Spleen (tissue), 11 donors: Measurements from ENCODE around the gene CIB4. TPM values are rescaled to one million over a fixed set of nuclear protein-coding genes. Genes with fewer than 3 reads are reported as not detected.

Source experiments
- DNase-seq: peaks from one replicate; pipeline ENCODE4 v3.0.0-alpha.2; 2020
- H3K27ac ChIP-seq, 8 donors: fragments of 200-600 bp; sonication (generic) in 7 of 8; 1 replicate in 4 of 8; 2 replicates in 4 of 8; pipeline versions ENCODE4 v1.5.0 to v1.8.0; 2016 to 2021; ENCODE audit warnings: inconsistent platforms in 4 of 8, mild to moderate bottlenecking in 4 of 8, moderate library complexity in 1 of 8
- H3K27me3 ChIP-seq, 7 donors: fragments of 200-600 bp; sonication (generic) in 6 of 7; replicated peaks in 1 of 7; 1 replicate in 4 of 7; 2 replicates in 3 of 7; pipeline versions ENCODE4 v1.5.0 to v1.8.0; 2016 to 2021; ENCODE audit warnings: inconsistent platforms in 3 of 7, mild to moderate bottlenecking in 1 of 7
- H3K36me3 ChIP-seq, 6 donors: fragments of 200-600 bp; sonication (generic) in 5 of 6; 1 replicate in 4 of 6; 2 replicates in 2 of 6; pipeline versions ENCODE4 v1.5.0 to v1.8.0; 2016 to 2021; ENCODE audit warnings: inconsistent platforms in 2 of 6
- H3K4me1 ChIP-seq, 6 donors: fragments of 200-600 bp; sonication (generic) in 5 of 6; 1 replicate in 3 of 6; 2 replicates in 3 of 6; pipeline versions ENCODE4 v1.5.0 to v1.8.0; 2016 to 2021; ENCODE audit warnings: inconsistent platforms in 3 of 6
- H3K4me3 ChIP-seq, 8 donors: fragments of 200-600 bp; sonication (generic) in 7 of 8; 1 replicate in 4 of 8; 2 replicates in 4 of 8; pipeline versions ENCODE4 v1.5.0 to v1.8.0; 2016 to 2021; ENCODE audit warnings: inconsistent platforms in 4 of 8, mild to moderate bottlenecking in 4 of 8, moderate library complexity in 2 of 8
- H3K9me3 ChIP-seq, 8 donors: fragments of 200-600 bp; sonication (generic) in 7 of 8; 1 replicate in 4 of 8; 2 replicates in 4 of 8; pipeline versions ENCODE4 v1.5.0 to v1.8.0; 2016 to 2021; ENCODE audit warnings: inconsistent platforms in 4 of 8
- POLR2A ChIP-seq, 3 donors: fragments of 450-650 bp; IDR thresholded peaks; one replicate each; pipeline ENCODE4 v1.5.1; 2017; ENCODE audit warnings: antibody characterized with exemption in 3 of 3, mild to moderate bottlenecking in 1 of 3
- POLR2AphosphoS5 ChIP-seq, 3 donors: sonication (generic); formaldehyde crosslinking; IDR thresholded peaks; one replicate each; pipeline ENCODE4 v1.5.1; 2017; ENCODE audit warnings: antibody characterized with exemption in 3 of 3
- WGBS, 5 donors: extraction: QIAGEN DNeasy Blood & Tissue Kit in 3 of 5; methylation state at CpG; one replicate each; pipeline versions ENCODE4 v1.1.5 to v1.1.7; 2013 to 2018; 5-methylcytosine and 5-hydroxymethylcytosine counted together
- intact Hi-C: fragments of 100-400 bp; cut with DNase I; formaldehyde crosslinking; loops from one replicate; pipeline ENCODE4 v1.15.0; 2023; ENCODE audit warnings: low total_unique reads
- polyA plus RNA-seq, 3 donors: library from polyadenylated mRNA; stranded (reverse); fragments of 200-250 nt; gene quantifications; one replicate each; pipeline ENCODE4 v1.2.1, GENCODE V29; 2013
- total RNA-seq, 7 donors: library from RNA; depleted of rRNA in 3 of 7; stranded (reverse); fragments of >200 nt in 3 of 7; fragmentation: NEBNext Ultra II Directional in 4 of 7; extraction: Animal tissue kit (Norgen Biotek cat#: 25700) in 4 of 7; gene quantifications; one replicate each; pipeline versions ENCODE4 v1.1.0 to v1.2.1, GENCODE V29; 2016 to 2021
- TF ChIP-seq, protein P1 (sequence below), 11 experiments: fragments of 200-600 bp in 7 of 11; fragments of 450-650 bp in 4 of 11; sonication (generic) in 4 of 11; IDR thresholded peaks in 8 of 11; conservative IDR thresholded peaks in 3 of 11; 1 replicate in 7 of 11; 2 replicates in 4 of 11; pipeline versions ENCODE4 v1.4.0 to v1.8.0; 2016 to 2021; ENCODE audit warnings: antibody characterized with exemption in 11 of 11, inconsistent platforms in 4 of 11, mild to moderate bottlenecking in 1 of 11
- donor health status: healthy with polysubstance abuse.
- donor health status: DM: no; HTN: no; CAD: no; lungs with moderate emphysema.
- donor health status: DM: no; HTN: no; CAD: no.
- donor health status: Bipolar disorder and iron deficiency.
- donor health status: healthy.
- donor health status: DM: no; HTN: no; CAD: no.
- donor health status: DM: yes; HTN: yes; CAD: no.

The CIB4 gene
- total and polyA plus RNA-seq, 10 donors, result not detected

DNA sequence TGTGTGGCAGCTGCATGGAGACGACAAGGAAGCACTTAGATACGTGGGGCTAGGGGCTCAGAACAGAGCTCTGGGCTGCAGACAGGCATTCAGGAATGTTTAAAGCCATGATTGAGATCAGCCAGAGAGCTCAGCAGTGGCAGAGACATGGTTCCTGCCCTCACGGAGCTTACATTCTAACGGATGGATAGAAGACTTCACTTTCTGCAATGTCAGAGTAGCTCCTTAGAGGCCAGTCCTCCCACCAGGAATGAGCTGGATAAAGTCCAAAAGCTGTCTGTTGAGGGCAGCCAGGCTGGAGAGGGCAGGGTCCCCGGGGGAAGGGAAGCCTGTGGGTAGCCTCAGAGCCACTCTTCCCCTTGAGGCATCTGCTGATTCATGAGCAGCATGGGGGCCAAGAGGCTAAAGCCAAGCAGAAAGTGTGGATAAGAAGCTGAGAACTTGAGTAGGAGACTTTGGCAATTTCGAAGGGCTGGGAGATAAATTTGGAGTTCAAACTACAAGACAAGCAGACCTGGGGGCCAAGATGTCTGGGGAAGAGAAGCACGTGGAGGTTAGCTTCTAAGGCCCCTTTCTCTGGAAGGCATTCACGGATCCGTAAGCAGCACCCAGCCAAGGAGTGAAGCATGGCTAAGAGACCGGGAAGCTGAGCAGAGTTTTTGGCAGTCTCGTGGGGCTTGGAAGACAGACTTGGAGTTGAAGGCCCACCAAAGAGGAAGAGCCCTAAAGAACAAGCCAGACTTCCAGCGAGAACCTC, 9.7 kb upstream of the CIB4 start:
- intact Hi-C loops, result no loop called here

DNA sequence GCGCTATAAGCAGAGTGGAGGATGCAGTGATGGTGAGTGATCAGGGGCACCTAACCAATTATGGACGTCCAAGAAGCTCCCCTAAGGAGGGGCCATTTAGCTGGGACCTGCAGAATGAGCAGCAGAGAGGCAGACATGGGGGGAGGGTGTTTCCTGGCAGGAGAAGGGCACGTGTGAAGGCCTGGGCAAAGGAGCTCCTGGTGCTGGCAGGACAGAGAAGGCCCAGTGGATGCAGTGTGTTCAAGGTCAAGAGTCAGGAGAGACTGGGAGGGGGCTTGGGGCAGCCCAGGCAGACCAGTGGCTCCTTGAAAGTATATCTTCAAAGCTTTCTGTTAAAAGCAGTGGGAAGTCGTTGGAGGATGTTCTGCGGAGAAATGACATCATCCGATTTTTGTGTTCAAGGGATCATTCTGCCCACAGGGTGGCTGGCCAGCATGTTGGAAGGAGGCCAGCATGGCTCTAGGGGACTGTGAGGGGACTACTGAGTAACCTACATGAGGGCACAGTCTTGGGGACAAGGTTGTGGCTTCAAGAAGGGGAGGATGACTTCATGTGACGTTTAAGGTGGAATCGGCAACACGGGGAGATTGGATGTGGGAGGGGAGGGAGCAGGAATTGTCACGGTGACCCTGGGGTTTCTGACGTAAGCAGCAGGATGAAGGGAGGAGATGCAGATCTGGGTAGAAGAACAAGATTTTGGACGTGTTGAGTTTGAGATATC, 9.0 kb upstream of the CIB4 start:
- H3K27ac ChIP-seq, result peak overlapping the region in 1 of 8 donors; percentile 11
- H3K4me3 ChIP-seq, result no peak overlapping the region
- WGBS, 5 donors, result 72 to 86% (median 77%) methylated on average over 12 of the region's 12 CpGs
- peaks cover 0 to 18% (median 4%) of the 10 kb centered on the region in 6 donors for H3K4me1 ChIP-seq
- DNase-seq, result peak; percentile 21
- intact Hi-C loops, result no loop called here
- no peaks in the 10 kb centered on the region for H3K36me3 ChIP-seq
- no peaks in the 10 kb centered on the region for H3K9me3 ChIP-seq
- TF ChIP-seq POLR2AphosphoS5 (IDR thresholded peaks at IDR 0.05) (no peak), POLR2A (IDR thresholded peaks at IDR 0.05) (no peak)
- TF ChIP-seq, protein P1, sequence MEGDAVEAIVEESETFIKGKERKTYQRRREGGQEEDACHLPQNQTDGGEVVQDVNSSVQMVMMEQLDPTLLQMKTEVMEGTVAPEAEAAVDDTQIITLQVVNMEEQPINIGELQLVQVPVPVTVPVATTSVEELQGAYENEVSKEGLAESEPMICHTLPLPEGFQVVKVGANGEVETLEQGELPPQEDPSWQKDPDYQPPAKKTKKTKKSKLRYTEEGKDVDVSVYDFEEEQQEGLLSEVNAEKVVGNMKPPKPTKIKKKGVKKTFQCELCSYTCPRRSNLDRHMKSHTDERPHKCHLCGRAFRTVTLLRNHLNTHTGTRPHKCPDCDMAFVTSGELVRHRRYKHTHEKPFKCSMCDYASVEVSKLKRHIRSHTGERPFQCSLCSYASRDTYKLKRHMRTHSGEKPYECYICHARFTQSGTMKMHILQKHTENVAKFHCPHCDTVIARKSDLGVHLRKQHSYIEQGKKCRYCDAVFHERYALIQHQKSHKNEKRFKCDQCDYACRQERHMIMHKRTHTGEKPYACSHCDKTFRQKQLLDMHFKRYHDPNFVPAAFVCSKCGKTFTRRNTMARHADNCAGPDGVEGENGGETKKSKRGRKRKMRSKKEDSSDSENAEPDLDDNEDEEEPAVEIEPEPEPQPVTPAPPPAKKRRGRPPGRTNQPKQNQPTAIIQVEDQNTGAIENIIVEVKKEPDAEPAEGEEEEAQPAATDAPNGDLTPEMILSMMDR (IDR thresholded peaks at IDR 0.05 in 8 of 11, conservative IDR thresholded peaks at IDR 0.05 in 3 of 11), result no peak
- H3K27me3 ChIP-seq, result peaks cover 0 to 4% (median 0%) of the 10 kb centered on the region in 7 donors

More for the DNA sequence above, 9.7 kb upstream of the CIB4 start:
- H3K9me3 ChIP-seq, result no peaks in the 10 kb centered on the region
- no peaks in the 10 kb centered on the region for H3K36me3 ChIP-seq
- peak; percentile 21 for DNase-seq
- H3K27me3 ChIP-seq, result peaks cover 0 to 4% (median 0%) of the 10 kb centered on the region in 7 donors
- H3K4me3 ChIP-seq, result no peak overlapping the region
- H3K4me1 ChIP-seq, result peaks cover 0 to 18% (median 4%) of the 10 kb centered on the region in 6 donors
- TF ChIP-seq POLR2A (IDR thresholded peaks at IDR 0.05) (no peak), POLR2AphosphoS5 (IDR thresholded peaks at IDR 0.05) (no peak)
- TF ChIP-seq, protein P1 (IDR thresholded peaks at IDR 0.05 in 8 of 11, conservative IDR thresholded peaks at IDR 0.05 in 3 of 11), result no peak
- WGBS, 5 donors, result 68 to 78% (median 76%) methylated on average over 12 of the region's 12 CpGs
- peak overlapping the region in 6 of 8 donors; percentile 11 to 68 (median 55) for H3K27ac ChIP-seq

DNA sequence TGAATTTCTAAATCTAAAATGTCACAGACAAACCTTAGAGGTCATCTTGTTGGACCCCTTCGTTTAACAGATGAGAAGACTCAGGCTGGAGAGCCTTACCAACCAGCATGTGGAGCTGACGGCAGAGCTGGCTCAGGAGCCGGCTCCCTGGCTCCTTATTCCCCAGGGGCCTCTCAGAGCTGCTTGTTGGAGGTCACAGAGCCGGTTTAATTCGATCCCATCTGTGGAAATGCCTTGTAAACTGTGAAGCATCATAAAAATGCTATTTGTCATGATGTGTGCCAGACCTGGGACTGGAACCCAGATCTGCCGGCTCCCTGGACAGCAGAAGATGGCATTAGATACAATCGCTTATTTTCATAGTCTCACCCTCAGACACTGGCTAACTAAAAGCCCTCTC, 8.2 kb upstream of the CIB4 start:
- TF ChIP-seq, protein P1 (IDR thresholded peaks at IDR 0.05 in 8 of 11, conservative IDR thresholded peaks at IDR 0.05 in 3 of 11), result no peak
- no peak for TF ChIP-seq POLR2AphosphoS5 (IDR thresholded peaks at IDR 0.05)
- TF ChIP-seq POLR2A (IDR thresholded peaks at IDR 0.05), result no peak
- H3K4me1 ChIP-seq, result peaks cover 0 to 18% (median 4%) of the 10 kb centered on the region in 6 donors
- H3K27me3 ChIP-seq, result peaks cover 0 to 8% (median 0%) of the 10 kb centered on the region in 7 donors
- DNase-seq, result peak; percentile 20
- no peak overlapping the region for H3K4me3 ChIP-seq
- H3K9me3 ChIP-seq, result no peaks in the 10 kb centered on the region
- WGBS, 5 donors, result 70 to 79% (median 75%) methylated on average over 6 to 7 of the region's 7 CpGs
- H3K27ac ChIP-seq, result no peak overlapping the region
- intact Hi-C loops, result no loop called here
- H3K36me3 ChIP-seq, result no peaks in the 10 kb centered on the region

DNA sequence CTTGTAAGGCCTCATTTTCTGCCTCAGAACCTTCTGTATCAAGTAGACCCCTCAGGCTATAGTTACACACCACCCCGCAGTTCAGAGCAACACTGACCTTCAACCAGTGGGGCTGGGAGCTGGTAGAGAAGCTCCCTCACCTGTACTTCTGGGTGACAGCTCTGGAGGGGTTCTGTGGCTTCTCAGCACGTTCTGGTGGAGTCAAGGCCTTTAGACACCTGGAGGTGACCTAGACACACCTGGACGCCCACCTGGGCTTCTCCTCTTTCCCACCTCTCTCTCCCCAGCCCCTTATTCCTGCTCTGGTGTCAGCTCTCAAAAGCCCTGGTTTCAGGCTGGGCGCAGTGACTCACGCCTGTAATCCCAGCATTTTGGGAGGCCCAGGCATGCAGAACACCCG, 7.3 kb upstream of the CIB4 start:
- no peak overlapping the region for H3K4me3 ChIP-seq
- intact Hi-C loops, result no loop called here
- H3K27me3 ChIP-seq, result peaks cover 0 to 11% (median 0%) of the 10 kb centered on the region in 7 donors
- no peaks in the 10 kb centered on the region for H3K9me3 ChIP-seq
- peak; percentile 31 for DNase-seq
- H3K36me3 ChIP-seq, result no peaks in the 10 kb centered on the region
- 67 to 85% (median 82%) methylated on average over 5 to 6 of the region's 6 CpGs for WGBS, 5 donors
- no peak overlapping the region for H3K27ac ChIP-seq
- H3K4me1 ChIP-seq, result peaks cover 0 to 18% (median 4%) of the 10 kb centered on the region in 6 donors
- TF ChIP-seq, protein P1 (IDR thresholded peaks at IDR 0.05 in 8 of 11, conservative IDR thresholded peaks at IDR 0.05 in 3 of 11), result no peak
- TF ChIP-seq POLR2AphosphoS5 (IDR thresholded peaks at IDR 0.05) (no peak), POLR2A (IDR thresholded peaks at IDR 0.05) (no peak)
